Right renal pelvis (tissue), 4 donors: Measurements from ENCODE around the gene KCTD11. TPM values are rescaled to one million over a fixed set of nuclear protein-coding genes. Genes with fewer than 3 reads are reported as not detected.

Source experiments
- DNase-seq, 4 donors: peaks; one replicate each; pipeline ENCODE4 v3.0.0-alpha.2; 2013; ENCODE audit warnings: low read depth in 4 of 4, low spot score in 3 of 4, missing footprints in 1 of 4
- polyA plus RNA-seq, 4 donors: library from polyadenylated mRNA; unstranded; fragments of 120-200 nt; gene quantifications; one replicate each; pipeline ENCODE4 v1.2.1, GENCODE V29; 2013; ENCODE audit not compliant: insufficient read length in 4 of 4

KCTD11 gene
- polyA plus RNA-seq = 10 to 100 TPM; 12.4 to 13.6 (median 12.9) TPM

GRCh38 chr17:7351665-7352502, at the start of gene KCTD11:
Gene KCTD11, plus strand, starts transcription at chr17:7352162.
- DNase-seq = peak; percentile 66 to 78 (median 74)

- DNase-seq = no peak
Measured at GRCh38 chr17:7304179-7304578, 47.8 kb upstream of the KCTD11 start.

GRCh38 chr17:7306911-7307685, 44.9 kb upstream of the KCTD11 start, which contains the start of gene EIF5A:
Gene EIF5A, plus strand, starts transcription at chr17:7307628. Its CDS starts 2,008 bp downstream, at chr17:7309636.
- DNase-seq = peak; percentile 100

- no peak for DNase-seq
Measured at GRCh38 chr17:7307686-7308624, 44.0 kb upstream of the KCTD11 start.

GRCh38 chr17:7308625-7309433, 43.1 kb upstream of the KCTD11 start:
- no peak for DNase-seq

GRCh38 chr17:7309628-7310027, 42.3 kb upstream of the KCTD11 start:
- DNase-seq = no peak

- no peak for DNase-seq
Measured at GRCh38 chr17:7311110-7311705, 40.8 kb upstream of the KCTD11 start.

- no peak for DNase-seq
Measured at GRCh38 chr17:7312432-7313087, 39.4 kb upstream of the KCTD11 start.

GRCh38 chr17:7313088-7313889, 38.7 kb upstream of the KCTD11 start:
- no peak for DNase-seq

GRCh38 chr17:7313890-7314718, 37.9 kb upstream of the KCTD11 start:
- no peak for DNase-seq

GRCh38 chr17:7314719-7315569, 37.0 kb upstream of the KCTD11 start, which contains the start of gene GPS2:
Gene GPS2, minus strand, starts transcription at chr17:7315360. Its CDS starts 308 bp downstream, at chr17:7315052.
- peak in 2 of 4 donors; percentile 69 to 77 for DNase-seq

- DNase-seq = no peak
Measured at GRCh38 chr17:7315570-7316235, 36.3 kb upstream of the KCTD11 start.

GRCh38 chr17:7317161-7317803, 34.7 kb upstream of the KCTD11 start:
- DNase-seq = no peak

- DNase-seq = no peak
Measured at GRCh38 chr17:7318121-7318860, 33.7 kb upstream of the KCTD11 start.
